PC-3 (cell line): ENCODE results near the gene ITGB3. TPM values are rescaled to one million over a fixed set of nuclear protein-coding genes. Genes with fewer than 3 reads are reported as not detected.
A peak's percentile ranks its signal among the peaks of the same experiment; 100 is the strongest.

ENCODE experiments used
- ATAC-seq: fragments of 200-7000 bp; cut with Tn5 transposase; 2 replicates; pipeline ENCODE4 v1.9.1; 2020; ENCODE audit warnings: mild to moderate bottlenecking, moderate library complexity
- BruUV-seq: library from RNA; stranded (reverse); fragments of 400-500 nt; replicated peaks from 2 replicates; lab custom pipeline; 2021; lab: Mats Ljungman, UMichigan
- CTCF ChIA-PET: fragments of 300-600 bp; sonication (Branson Sonifier 250); formaldehyde crosslinking; loops from one replicate; lab custom pipeline; 2022; ENCODE audit warnings: antibody characterized with exemption; lab: Charles Lee
- POLR2A ChIA-PET: fragments of 300-600 bp; sonication (Branson Sonifier 250); formaldehyde crosslinking; loops from one replicate; lab custom pipeline; 2022; ENCODE audit warnings: antibody characterized with exemption; ENCODE audit not compliant: unreplicated experiment; lab: Charles Lee
- DNase-seq: peaks from one replicate; pipeline ENCODE4 v3.0.0-alpha.2; 2015
- H2AFZ ChIP-seq: fragments of 300-600 bp; sonication (generic); 2 replicates; pipeline ENCODE4 v1.6.0; 2016; ENCODE audit warnings: antibody characterized with exemption, low read length
- H3F3A ChIP-seq: fragments of 300-600 bp; sonication (generic); one replicate; pipeline ENCODE4 v1.6.0; 2017; ENCODE audit warnings: antibody characterized with exemption, low read length, control low read depth, mild to moderate bottlenecking; ENCODE audit not compliant: unreplicated experiment
- H3K27ac ChIP-seq: fragments of 300-600 bp; sonication (generic); 2 replicates; pipeline ENCODE4 v1.5.1; 2016; ENCODE audit warnings: mild to moderate bottlenecking, low read length
- H3K27me3 ChIP-seq: fragments of 300-600 bp; sonication (generic); 2 replicates; pipeline ENCODE4 v1.6.1; 2016; ENCODE audit warnings: low read length, mixed read lengths
- H3K36me3 ChIP-seq: fragments of 300-600 bp; sonication (generic); 2 replicates; pipeline ENCODE4 v1.6.1; 2016; ENCODE audit warnings: low read depth, mixed run types, low read length, mixed read lengths
- H3K4me1 ChIP-seq: fragments of 300-600 bp; sonication (generic); 2 replicates; pipeline ENCODE4 v1.5.1; 2016; ENCODE audit warnings: low read length; ENCODE audit not compliant: insufficient read depth
- H3K4me2 ChIP-seq: fragments of 300-600 bp; sonication (generic); 2 replicates; pipeline ENCODE4 v1.6.0; 2016; ENCODE audit warnings: low read length
- H3K4me3 ChIP-seq: fragments of 300-600 bp; sonication (generic); 2 replicates; pipeline ENCODE4 v1.5.1; 2016; ENCODE audit warnings: mild to moderate bottlenecking, low read length, mixed read lengths
- H3K79me2 ChIP-seq: fragments of 300-600 bp; sonication (generic); 2 replicates; pipeline ENCODE4 v1.6.1; 2017; ENCODE audit warnings: low read length, mixed read lengths
- H3K9ac ChIP-seq: fragments of 300-600 bp; sonication (generic); 2 replicates; pipeline ENCODE4 v1.6.0; 2016; ENCODE audit warnings: mild to moderate bottlenecking, low read length
- H3K9me2 ChIP-seq: fragments of 300-600 bp; sonication (generic); replicated peaks from 2 replicates; pipeline ENCODE4 v1.6.1; 2016; ENCODE audit warnings: mixed run types, low read length, mixed read lengths
- H3K9me3 ChIP-seq: fragments of 300-600 bp; sonication (generic); 2 replicates; pipeline ENCODE4 v1.6.1; 2016; ENCODE audit warnings: low read length, mixed read lengths
- H4K20me1 ChIP-seq: fragments of 300-600 bp; sonication (generic); 2 replicates; pipeline ENCODE4 v1.6.1; 2016; ENCODE audit warnings: low read length, mixed read lengths
- EZH2 ChIP-seq: fragments of 300-600 bp; sonication (generic); IDR thresholded peaks from one replicate; pipeline ENCODE4 v1.6.1; 2017; ENCODE audit warnings: antibody characterized with exemption, mild to moderate bottlenecking, low read length; ENCODE audit not compliant: unreplicated experiment
- EZH2phosphoT487 ChIP-seq: fragments of 300-600 bp; sonication (generic); IDR thresholded peaks from 2 replicates; pipeline ENCODE4 v1.6.1; 2018; ENCODE audit warnings: mild to moderate bottlenecking, antibody characterized with exemption, low read length, borderline replicate concordance
- intact Hi-C: fragments of 100-400 bp; cut with micrococcal nuclease; formaldehyde crosslinking; loops from 2 replicates; pipeline ENCODE4 v1.9.0; 2023
- total RNA-seq: library from RNA; depleted of rRNA; stranded (reverse); fragments of >200 nt; gene quantifications from 2 replicates; pipeline ENCODE4 v1.2.3, GENCODE V29; 2014
- TF ChIP-seq, protein P1 (sequence below): fragments of 300-600 bp; sonication (generic); conservative IDR thresholded peaks from 2 replicates; pipeline ENCODE4 v1.5.1; 2017; ENCODE audit warnings: antibody characterized with exemption, low read depth, mild to moderate bottlenecking, low read length

ITGB3 gene
- total RNA-seq, 1 experiment from 2014 or later: 0.36 TPM

DNA sequence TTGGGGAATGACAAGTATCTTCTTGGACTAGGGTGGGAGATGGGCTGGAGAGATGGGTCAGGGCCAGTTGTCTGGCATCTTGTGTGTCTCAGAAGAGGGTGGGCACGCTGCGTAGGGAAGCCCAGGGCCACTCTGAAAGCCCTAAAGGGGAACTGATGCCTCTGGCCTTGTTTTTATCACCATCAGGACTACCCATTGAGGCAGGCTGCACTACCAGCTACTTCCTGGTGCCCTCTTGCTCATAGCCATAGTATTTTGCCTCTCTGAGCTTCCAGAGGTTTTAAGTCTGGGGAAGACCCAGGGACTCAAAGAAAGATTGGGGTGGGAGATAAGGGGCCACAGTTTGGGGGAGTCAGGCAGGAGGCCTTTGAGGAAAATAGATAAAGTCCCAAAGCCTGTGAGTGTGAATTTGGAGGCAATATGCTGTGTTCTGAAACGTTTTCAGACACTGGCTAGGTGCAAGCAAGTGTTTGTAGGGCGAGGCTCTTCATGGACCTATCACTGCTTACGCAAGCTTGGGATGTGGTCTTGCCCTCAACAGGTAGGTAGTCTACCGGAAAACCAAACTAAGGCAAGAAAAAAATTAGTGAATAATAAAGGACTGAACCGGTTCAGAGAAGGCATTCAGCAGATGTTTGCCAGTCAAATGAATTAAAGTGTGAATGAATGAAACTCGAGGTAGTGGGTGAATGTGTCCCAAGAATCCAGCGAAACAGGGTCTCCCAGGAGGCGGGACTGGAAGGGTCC, 688 bp upstream of the ITGB3 start:
- Histone ChIP-seq H2AFZ (peak overlapping the region; percentile 91), H3K9me3 (no peaks in the 10 kb centered on the region), H3K27me3 (peaks cover 4% of the 10 kb centered on the region), H3F3A (no peaks in the 10 kb centered on the region), H3K4me3 (peak overlapping the region; percentile 77), H4K20me1 (no peaks in the 10 kb centered on the region), H3K79me2 (no peaks in the 10 kb centered on the region), H3K36me3 (no peaks in the 10 kb centered on the region), H3K9ac (no peak overlapping the region), H3K9me2 (no peaks in the 10 kb centered on the region), H3K4me1 (peaks cover 16% of the 10 kb centered on the region), H3K4me2 (peak overlapping the region; percentile 97), H3K27ac (no peak overlapping the region)
- no peak for ATAC-seq
- no TSS peak for BruUV-seq
- no peak for DNase-seq
- ChIA-PET CTCF (interaction anchor here (0.5 kb wide), 1 partner anchor 120 kb away, joined by 3 read pairs; no protein-coding TSS in a partner anchor), POLR2A (no interaction called here)
- TF ChIP-seq, protein P1, sequence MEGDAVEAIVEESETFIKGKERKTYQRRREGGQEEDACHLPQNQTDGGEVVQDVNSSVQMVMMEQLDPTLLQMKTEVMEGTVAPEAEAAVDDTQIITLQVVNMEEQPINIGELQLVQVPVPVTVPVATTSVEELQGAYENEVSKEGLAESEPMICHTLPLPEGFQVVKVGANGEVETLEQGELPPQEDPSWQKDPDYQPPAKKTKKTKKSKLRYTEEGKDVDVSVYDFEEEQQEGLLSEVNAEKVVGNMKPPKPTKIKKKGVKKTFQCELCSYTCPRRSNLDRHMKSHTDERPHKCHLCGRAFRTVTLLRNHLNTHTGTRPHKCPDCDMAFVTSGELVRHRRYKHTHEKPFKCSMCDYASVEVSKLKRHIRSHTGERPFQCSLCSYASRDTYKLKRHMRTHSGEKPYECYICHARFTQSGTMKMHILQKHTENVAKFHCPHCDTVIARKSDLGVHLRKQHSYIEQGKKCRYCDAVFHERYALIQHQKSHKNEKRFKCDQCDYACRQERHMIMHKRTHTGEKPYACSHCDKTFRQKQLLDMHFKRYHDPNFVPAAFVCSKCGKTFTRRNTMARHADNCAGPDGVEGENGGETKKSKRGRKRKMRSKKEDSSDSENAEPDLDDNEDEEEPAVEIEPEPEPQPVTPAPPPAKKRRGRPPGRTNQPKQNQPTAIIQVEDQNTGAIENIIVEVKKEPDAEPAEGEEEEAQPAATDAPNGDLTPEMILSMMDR: no peak
- TF ChIP-seq EZH2phosphoT487 (no peak), EZH2 (no peak)
- intact Hi-C loops: loop anchor here (1.0 kb wide), 1 partner anchor 62 kb away; no protein-coding TSS in a partner anchor

DNA sequence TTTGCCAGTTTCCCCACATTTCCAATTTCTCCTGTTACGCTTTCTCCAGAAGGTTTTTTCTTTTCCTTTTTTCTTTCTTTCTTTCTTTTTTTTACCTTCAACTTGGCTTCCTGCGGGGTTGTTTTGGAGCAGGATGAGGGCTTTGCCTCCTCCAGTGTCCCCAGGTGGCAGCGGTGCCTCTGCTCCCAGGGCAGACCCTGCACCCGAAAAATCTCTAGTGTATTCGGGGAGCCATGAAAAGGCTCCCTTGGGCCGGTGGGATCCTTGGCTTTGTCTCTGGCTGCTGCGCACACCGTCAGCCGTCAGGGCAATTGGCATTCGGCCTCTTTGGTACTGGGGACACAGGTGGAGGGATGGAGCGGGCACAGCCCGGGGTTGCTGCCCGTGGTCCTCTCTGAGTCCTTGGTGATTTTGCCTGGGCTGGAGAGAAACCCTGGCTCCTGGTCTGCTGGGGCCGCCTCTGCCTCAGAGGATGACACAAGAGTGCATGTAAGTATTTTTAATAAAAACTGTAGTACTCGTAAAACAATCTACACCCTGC, 846 bp downstream of the ITGB3 start:
- Histone ChIP-seq H3K4me3 (peak overlapping the region; percentile 77), H3K79me2 (no peaks in the 10 kb centered on the region), H3K36me3 (no peaks in the 10 kb centered on the region), H3K9ac (no peak overlapping the region), H3K4me1 (peaks cover 21% of the 10 kb centered on the region), H3K27me3 (peaks cover 4% of the 10 kb centered on the region), H3K9me2 (no peaks in the 10 kb centered on the region), H3K27ac (no peak overlapping the region), H3K9me3 (no peaks in the 10 kb centered on the region), H4K20me1 (no peaks in the 10 kb centered on the region), H2AFZ (peak overlapping the region; percentile 91), H3F3A (no peaks in the 10 kb centered on the region), H3K4me2 (peak overlapping the region; percentile 97)
- POLR2A ChIA-PET: no interaction called here
- TSS peak; percentile 38 for BruUV-seq
- CTCF ChIA-PET: no interaction called here
- intact Hi-C loops: no loop called here
- TF ChIP-seq EZH2phosphoT487 (no peak), EZH2 (no peak)
- TF ChIP-seq, protein P1: no peak
- DNase-seq (no peak), ATAC-seq (no peak)
